HG03196 (cell line): ENCODE measurements around the gene ERC2.
"Not testable (repeated sequence)": the region's sequence is repeated elsewhere in the genome, so short reads cannot be mapped to it uniquely, and the experiment has no call there.

Source experiments
- ATAC-seq: cut with Tn5 transposase; IDR thresholded peaks from one replicate; pipeline ENCODE4 v1.9.1; 2021; ENCODE audit not compliant: unreplicated experiment

The ERC2 gene

GRCh38 chr3:55519019-55519418 is 949.2 kb downstream of the ERC2 start:
- ATAC-seq = no peak

DNA sequence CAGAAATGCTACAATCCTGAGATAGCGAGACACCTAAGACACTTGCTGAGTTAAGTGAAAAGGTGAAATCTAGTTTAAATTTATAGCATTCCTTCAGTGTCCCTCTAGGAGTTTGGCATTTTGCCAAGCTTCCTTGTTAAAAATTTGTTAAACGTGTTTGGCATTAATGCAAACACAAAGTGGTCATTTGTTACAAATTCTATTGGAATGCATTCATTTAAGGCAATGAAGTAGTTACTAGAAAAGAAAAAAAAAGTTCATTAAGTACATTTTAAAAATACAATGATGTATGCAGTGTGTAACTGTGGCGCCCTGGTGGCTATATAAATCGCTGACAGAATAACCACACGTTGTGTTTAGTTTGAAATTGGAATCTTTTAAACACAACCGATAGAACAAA is 949.8 kb downstream of the ERC2 start:
- no peak for ATAC-seq

GRCh38 chr3:55516392-55517030 is 951.8 kb downstream of the ERC2 start:
- ATAC-seq = no peak

DNA sequence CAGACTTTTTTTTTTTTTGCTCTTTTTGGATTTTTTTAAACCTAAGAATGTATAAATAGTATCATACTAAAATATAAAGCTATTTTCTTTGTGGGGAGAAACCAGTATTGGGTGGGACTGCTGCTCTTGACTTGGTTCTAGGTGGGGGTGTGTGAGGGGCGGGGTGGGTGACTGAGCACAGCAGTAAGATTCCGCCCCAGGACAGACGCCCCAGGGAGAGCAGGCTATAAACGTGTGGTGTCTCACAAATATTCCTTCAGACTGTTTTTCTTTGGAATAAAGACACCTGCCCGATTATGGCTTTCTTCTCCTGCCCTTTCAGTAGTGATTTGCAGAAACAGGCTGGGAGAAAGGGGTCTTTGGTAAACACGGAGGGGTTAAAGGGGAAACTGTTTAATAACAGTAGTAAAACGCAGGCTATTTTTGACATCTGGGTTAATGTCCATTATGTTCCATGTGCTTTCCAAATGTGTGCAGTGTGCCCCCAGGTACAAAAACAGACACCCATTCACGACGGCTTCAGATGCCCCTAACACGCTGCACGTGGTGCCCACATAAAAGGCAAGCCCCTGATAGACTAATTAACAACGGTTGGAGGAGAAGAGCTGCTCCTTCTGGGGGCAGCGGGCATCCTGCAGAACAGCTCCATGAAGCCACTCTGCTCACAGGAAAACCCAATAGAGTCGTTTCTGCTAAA is 952.6 kb downstream of the ERC2 start:
- ATAC-seq = no peak

DNA sequence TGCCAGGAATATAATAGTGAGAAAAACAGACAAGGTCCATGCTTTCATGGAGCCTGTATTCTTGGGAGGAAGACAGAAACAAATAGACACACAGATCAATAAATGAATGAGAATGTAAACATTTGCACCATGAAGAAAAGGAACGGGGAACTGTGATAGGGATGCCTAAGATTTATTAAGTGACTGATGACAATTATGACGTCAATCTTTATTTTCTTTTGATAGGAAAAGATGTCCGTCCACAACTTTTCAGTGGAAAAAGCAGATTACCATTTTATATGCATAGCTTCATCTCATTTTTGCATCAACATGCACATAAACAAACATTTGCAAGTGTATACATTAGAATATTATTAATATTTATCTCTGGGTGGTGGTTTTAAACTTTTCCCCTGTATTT is 953.3 kb downstream of the ERC2 start:
- no peak for ATAC-seq

DNA sequence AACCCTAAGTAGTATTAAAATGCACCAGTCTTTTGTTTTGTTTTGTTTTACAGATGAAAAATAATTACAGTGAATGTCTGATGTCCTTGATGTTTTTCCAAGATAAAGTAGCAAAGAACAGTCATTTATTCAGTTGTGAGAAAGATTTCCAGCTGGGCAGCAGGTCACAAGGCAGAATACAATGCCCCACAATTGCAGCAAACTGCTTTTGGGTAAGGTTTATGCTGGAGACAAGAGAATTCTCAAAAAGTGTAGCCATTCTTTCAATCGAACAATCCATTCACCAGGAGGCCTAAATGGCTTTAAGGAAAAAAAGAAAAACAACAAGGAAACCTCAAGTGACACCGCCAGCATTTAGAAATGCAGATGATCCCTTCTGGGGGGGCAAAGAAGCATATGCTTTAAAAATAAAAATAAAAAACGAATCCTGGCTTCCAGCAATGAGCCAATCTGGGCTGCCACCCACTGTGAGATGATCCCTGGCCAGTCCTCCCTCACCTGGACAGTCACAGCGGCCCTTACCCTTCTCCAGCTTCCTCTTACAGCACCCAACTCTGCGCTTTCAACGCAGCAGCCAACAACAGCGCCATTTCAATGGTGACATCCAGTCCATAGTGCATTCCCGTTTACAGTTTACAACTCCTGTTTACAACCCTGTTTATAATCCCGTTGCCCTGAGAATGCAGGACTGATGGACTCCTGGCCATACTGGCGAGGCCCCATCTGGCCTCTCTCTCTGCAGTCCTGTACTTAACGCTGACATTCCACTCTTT is 955.5 kb downstream of the ERC2 start:
- no peak for ATAC-seq

DNA sequence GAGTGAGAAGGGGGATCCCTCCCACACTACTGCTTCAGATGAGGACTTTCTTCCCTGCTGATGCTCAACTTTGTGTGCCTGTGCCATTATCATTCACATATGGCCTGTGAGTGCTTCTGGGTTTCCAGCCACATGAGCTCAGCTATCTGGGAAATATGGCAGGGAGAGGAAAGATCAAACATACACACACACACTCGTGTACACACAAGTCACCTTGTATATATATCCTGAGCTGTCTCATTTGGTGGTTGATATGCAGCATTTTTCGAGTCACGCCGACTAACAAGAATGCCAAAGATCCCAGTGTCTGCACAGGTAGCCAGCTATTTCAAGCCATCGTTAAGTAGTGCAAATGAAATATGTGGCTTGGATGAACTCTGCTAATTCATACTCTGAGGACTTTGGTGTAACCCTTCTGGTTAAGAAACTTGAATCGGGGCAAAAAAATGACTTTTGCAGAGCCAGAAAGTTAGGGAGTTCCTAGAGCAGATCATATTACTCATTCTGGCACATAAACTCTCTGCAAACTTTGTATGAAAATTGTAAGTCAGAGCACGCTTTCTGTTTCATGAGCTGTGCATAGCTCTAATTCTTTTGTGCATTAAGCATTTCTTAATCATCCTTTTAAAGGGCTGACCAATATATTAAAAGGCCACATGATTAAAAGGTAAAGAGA is 956.2 kb downstream of the ERC2 start:
- no peak for ATAC-seq

DNA sequence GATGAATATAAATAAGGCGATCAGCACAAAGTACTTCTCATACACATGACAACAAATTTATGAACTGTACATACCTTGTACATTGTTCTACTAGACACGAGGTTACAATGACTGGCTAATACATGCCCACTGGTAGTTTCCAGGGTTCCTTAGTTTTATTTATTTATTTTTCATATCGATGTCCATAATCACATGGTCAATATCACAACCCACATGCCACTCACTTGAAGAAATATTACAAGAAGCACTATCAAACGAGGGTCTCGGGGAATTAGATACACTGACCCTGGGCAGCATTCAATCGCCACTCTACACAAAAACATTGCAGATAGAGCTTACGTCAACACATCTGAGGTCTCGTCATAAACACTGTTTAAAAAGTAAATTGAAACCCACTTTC is 959.9 kb downstream of the ERC2 start:
- no peak for ATAC-seq

GRCh38 chr3:55507808-55508207 is 960.5 kb downstream of the ERC2 start:
- ATAC-seq = no peak

- ATAC-seq = no peak
Observed at GRCh38 chr3:55505776-55506175, 962.5 kb downstream of the ERC2 start.

- ATAC-seq = not testable (repeated sequence)
Observed at GRCh38 chr3:55505102-55505501, 963.2 kb downstream of the ERC2 start.

DNA sequence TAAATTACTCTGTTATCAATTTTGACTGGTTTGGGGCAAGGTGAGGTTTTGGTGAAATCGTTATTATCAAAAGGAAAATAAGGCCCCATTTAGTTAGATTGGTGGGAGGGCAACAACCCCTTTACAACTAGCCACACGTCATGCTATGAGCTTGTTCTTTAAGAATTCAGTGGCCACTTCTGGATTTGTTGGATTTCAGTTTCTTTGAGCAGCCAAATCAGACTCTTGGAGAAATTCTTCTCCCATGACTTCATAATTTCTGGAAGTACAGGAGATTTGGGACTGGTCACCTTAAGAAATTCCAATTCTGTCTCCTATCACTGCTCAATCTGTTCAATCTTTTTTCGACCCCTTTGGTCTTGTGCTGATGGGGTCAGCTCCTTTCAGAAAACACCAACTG is 966.4 kb downstream of the ERC2 start:
- ATAC-seq = no peak

DNA sequence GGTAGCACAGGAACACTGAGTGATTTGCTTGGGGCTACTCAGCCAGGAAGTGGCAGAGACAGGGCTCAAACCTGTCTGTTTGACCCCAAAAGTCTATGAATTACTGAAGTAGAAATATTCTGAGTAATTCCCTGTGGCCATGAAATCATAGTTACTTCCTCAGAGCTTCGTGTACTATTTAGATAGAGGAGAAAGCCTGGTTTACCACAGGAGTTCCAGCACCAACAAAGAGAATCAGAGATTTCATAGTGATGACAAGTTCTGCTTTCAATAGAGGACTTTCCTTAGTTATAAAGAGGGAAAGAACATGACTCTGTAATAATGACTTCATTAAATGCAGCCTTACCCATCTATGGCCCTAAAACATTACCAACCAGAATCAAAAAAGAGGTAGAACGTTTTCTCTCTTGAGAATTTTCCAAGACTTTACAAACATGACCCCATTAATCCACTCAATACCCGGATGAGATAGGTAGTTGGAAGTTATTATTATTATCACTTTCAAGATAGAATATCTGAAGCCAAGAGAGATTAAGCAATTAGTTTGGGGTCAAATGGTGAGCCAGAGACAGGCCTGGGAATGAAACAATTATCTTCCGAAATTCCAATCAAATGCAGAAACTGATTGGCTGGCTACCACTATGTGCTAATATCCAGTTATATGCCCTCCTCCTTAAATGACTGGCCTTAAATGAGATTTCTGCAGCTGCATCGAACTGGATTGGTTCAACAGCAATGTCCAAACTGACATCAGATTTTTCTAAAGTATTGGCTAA is 967.5 kb downstream of the ERC2 start:
- no peak for ATAC-seq

DNA sequence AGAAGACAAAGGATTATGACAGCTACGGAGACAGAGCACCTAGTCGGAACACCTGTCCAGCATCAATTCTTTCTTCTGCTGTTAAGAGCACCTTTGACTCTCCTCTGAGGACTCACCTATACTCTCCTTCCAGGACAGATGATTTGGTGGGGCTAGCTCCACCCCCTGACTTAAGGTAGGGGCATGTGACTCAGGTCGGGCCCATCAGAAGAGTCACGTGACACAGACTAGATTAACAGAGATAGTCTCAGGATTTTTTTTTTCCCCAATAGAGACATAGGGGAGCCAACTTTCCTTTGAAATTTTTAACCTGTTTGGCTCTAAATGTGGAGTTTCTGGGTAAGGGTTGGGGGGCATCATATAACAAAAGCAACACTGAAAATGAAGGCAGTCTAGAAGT is 969.7 kb downstream of the ERC2 start:
- ATAC-seq = no peak

DNA sequence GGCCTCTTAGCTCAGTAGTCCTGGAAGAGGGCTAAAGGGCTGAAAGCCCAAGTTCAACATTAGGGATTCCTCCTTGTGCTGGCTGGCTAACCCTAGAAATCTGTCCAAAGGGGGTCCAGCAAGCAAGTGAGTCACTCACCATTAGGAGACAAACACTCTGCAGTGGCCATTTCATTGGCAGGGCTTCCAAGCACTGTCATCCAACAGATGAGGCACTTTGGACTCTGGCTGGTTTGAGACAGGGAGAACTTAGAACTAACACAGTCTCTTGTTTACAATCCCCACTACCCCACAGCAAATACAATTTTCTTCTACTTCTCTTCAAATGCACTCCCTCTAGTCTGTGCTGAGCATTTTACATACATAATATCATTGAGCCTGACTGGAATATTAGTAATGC is 971.0 kb downstream of the ERC2 start:
- no peak for ATAC-seq

- ATAC-seq = no peak
Observed at GRCh38 chr3:55494976-55495375, 973.3 kb downstream of the ERC2 start.

GRCh38 chr3:55492976-55493375 is 975.3 kb downstream of the ERC2 start:
- no peak for ATAC-seq

GRCh38 chr3:55491296-55491816 is 976.9 kb downstream of the ERC2 start:
- no peak for ATAC-seq

- ATAC-seq = no peak
Observed at GRCh38 chr3:55490276-55490913, 977.9 kb downstream of the ERC2 start.

DNA sequence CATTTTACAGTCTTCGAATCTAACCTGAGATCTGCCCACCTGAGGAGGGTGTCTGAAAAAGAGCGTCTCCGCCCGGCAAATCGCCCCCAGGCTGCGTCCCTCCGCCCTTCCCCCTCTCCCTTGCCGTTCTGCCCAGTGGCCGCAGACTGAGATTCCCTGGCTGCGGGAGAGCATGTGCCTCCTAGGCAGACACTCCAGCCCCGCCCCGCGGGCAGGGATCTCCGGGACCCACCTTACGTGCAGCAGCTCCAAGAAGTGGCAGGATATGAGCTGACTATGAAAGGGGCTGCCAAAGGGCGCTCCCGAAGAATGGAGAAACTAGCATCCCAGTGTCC is 978.5 kb downstream of the ERC2 start:
- ATAC-seq = no peak
